CD4-positive, alpha-beta T cell (primary cell): ENCODE data around the gene KRTAP1-5. TPM values are rescaled to one million over a fixed set of nuclear protein-coding genes. Genes with fewer than 3 reads are reported as not detected.

ENCODE experiments used
- ATAC-seq: fragments of 200-7000 bp; cut with Tn5 transposase; one replicate; pipeline ENCODE4 v1.10.0; 2022; ENCODE audit warnings: mild to moderate bottlenecking; ENCODE audit not compliant: poor library complexity
- CTCF ChIA-PET: fragments of 350-600 bp; sonication (Branson Sonifier 250); formaldehyde crosslinking; loops from one replicate; lab custom pipeline; 2021; ENCODE audit warnings: antibody characterized with exemption, inconsistent platforms; lab: Charles Lee
- POLR2A ChIA-PET: fragments of 350-600 bp; sonication (Branson Sonifier 250); formaldehyde crosslinking; loops from one replicate; lab custom pipeline; 2021; ENCODE audit warnings: antibody characterized with exemption, inconsistent platforms; lab: Charles Lee
- DNase-seq, 14 experiments: peaks; one replicate each; pipeline ENCODE4 v3.0.0-alpha.2; 2013 to 2020; ENCODE audit warnings: mixed read lengths in 2 of 14
- H3K27ac ChIP-seq, 2 donors: one replicate each; pipeline versions ENCODE4 v1.5.1 to v1.7.0; 2013; ENCODE audit warnings: low read length in 2 of 2, low read depth in 1 of 2, mild to moderate bottlenecking in 1 of 2
- H3K27me3 ChIP-seq, 2 experiments: 1 replicate in 1 of 2; 2 replicates in 1 of 2; pipeline versions ENCODE4 v1.6.1 to v1.7.0; 2013; ENCODE audit warnings: low read length in 2 of 2, control low read depth in 1 of 2, mild to moderate bottlenecking in 1 of 2, moderate library complexity in 1 of 2; ENCODE audit not compliant: insufficient read depth in 2 of 2, control insufficient read depth in 1 of 2
- H3K36me3 ChIP-seq: one replicate; pipeline ENCODE4 v1.6.1; 2013; ENCODE audit warnings: low read length, control low read depth; ENCODE audit not compliant: insufficient read depth
- H3K4me1 ChIP-seq: one replicate; pipeline ENCODE4 v1.6.1; 2013; ENCODE audit warnings: low read length, control low read depth; ENCODE audit not compliant: insufficient read depth
- H3K4me3 ChIP-seq: one replicate; pipeline ENCODE4 v1.5.1; 2013; ENCODE audit warnings: mild to moderate bottlenecking, low read length, moderate library complexity
- H3K9me3 ChIP-seq, 2 experiments: 1 replicate in 1 of 2; 2 replicates in 1 of 2; pipeline versions ENCODE4 v1.6.1 to v1.7.0; 2013; ENCODE audit warnings: low read length in 2 of 2, mild to moderate bottlenecking in 2 of 2, control low read depth in 1 of 2, moderate library complexity in 1 of 2; ENCODE audit not compliant: control insufficient read depth in 1 of 2, insufficient read depth in 1 of 2
- H3K27ac Mint-ChIP-seq: one replicate; pipeline ENCODE4 v1.8.0; 2020; ENCODE audit warnings: mixed read lengths
- H3K27me3 Mint-ChIP-seq: one replicate; pipeline ENCODE4 v1.8.0; 2021; ENCODE audit warnings: mixed read lengths
- H3K36me3 Mint-ChIP-seq: one replicate; pipeline ENCODE4 v1.8.0; 2021; ENCODE audit warnings: low read depth, mixed read lengths
- H3K4me1 Mint-ChIP-seq: one replicate; pipeline ENCODE4 v1.8.0; 2021; ENCODE audit warnings: low read depth, mixed read lengths
- H3K4me3 Mint-ChIP-seq: one replicate; pipeline ENCODE4 v1.8.0; 2020; ENCODE audit warnings: mild to moderate bottlenecking, mixed read lengths
- H3K9me3 Mint-ChIP-seq: one replicate; pipeline ENCODE4 v1.8.0; 2020; ENCODE audit warnings: mixed read lengths
- intact Hi-C, 2 experiments: fragments of 100-400 bp; cut with DNase I in 1 of 2; cut with micrococcal nuclease in 1 of 2; formaldehyde crosslinking; loops; one replicate each; pipeline versions ENCODE4 v1.15.1 to v1.9.0; 2023 to 2025; cut with DNase I, micrococcal nuclease
- total RNA-seq, 174 experiments: library from RNA in 2 of 174; stranded (reverse) in 2 of 174; gene quantifications; one replicate each; pipeline ENCODE4 v1.2.3 and lab custom pipeline; 2021 to 2026
- TF ChIP-seq, protein P1 (sequence below): fragments of 200-600 bp; IDR thresholded peaks from one replicate; pipeline ENCODE4 v1.8.0; 2022; ENCODE audit warnings: antibody characterized with exemption, mild to moderate bottlenecking

Gene KRTAP1-5
- total RNA-seq, 2 experiments from 2014 or later = not detected

DNA sequence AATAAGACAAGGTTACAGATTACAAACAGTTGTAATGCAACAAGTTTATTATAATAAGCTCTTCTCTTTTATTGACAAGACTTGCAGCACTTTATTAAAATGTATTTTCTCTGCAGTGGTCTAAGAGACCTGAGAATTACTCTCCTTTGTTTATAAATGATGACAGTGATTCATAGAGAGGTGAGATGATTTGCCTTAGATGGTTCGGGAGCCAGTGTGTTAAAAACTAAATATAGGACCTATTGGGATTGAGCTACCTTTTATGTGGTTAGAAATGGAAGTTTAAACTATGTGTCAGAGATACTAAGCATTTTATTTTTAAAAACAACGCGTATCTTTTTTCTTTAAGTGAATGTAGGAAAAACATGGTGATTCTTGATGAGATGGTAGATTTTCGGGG is 30.2 kb downstream of the KRTAP1-5 start:
- intact Hi-C loops = no loop called here
- no peaks in the 10 kb centered on the region for H3K4me1 ChIP-seq
- H3K27me3 ChIP-seq = peaks cover 18 to 38% of the 10 kb centered on the region in 2 experiments
- ATAC-seq (no peak), DNase-seq (no peak)
- Mint-ChIP-seq H3K27me3 (peaks cover 78% of the 10 kb centered on the region), H3K4me1 (no peaks in the 10 kb centered on the region), H3K36me3 (no peaks in the 10 kb centered on the region), H3K27ac (no peak overlapping the region), H3K9me3 (no peaks in the 10 kb centered on the region), H3K4me3 (no peak overlapping the region)
- POLR2A ChIA-PET = no interaction called here
- TF ChIP-seq, protein P1, sequence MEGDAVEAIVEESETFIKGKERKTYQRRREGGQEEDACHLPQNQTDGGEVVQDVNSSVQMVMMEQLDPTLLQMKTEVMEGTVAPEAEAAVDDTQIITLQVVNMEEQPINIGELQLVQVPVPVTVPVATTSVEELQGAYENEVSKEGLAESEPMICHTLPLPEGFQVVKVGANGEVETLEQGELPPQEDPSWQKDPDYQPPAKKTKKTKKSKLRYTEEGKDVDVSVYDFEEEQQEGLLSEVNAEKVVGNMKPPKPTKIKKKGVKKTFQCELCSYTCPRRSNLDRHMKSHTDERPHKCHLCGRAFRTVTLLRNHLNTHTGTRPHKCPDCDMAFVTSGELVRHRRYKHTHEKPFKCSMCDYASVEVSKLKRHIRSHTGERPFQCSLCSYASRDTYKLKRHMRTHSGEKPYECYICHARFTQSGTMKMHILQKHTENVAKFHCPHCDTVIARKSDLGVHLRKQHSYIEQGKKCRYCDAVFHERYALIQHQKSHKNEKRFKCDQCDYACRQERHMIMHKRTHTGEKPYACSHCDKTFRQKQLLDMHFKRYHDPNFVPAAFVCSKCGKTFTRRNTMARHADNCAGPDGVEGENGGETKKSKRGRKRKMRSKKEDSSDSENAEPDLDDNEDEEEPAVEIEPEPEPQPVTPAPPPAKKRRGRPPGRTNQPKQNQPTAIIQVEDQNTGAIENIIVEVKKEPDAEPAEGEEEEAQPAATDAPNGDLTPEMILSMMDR = no peak
- H3K36me3 ChIP-seq = no peaks in the 10 kb centered on the region
- H3K9me3 ChIP-seq = no peaks in the 10 kb centered on the region
- CTCF ChIA-PET = no interaction called here
- no peak overlapping the region for H3K4me3 ChIP-seq
- H3K27ac ChIP-seq = no peak overlapping the region

DNA sequence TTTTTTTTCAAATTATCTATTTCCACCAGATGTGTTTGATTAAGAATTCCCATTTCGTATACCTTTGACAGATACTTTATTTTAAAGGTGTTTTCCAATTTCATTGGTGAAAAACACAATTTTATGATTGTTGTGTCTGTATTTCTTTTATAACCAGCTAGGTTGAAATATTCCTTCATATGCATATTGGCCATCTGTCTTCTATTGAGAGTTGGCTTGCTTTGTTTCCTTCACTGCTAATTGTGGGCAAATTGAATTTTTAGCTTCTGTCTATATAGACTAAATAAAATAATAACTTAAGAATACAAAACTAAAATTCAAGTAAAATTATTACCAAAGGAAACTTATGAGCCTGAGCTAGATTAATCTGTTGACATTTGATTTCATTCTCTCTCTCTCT is 31.9 kb downstream of the KRTAP1-5 start:
- intact Hi-C loops = no loop called here
- no peaks in the 10 kb centered on the region for H3K9me3 Mint-ChIP-seq
- H3K9me3 ChIP-seq = no peaks in the 10 kb centered on the region
- TF ChIP-seq, protein P1 = no peak
- no peak overlapping the region for H3K4me3 ChIP-seq
- H3K4me1 Mint-ChIP-seq = no peaks in the 10 kb centered on the region
- H3K4me1 ChIP-seq = no peaks in the 10 kb centered on the region
- no peak overlapping the region for H3K27ac ChIP-seq
- ChIA-PET CTCF (interaction anchor here (0.6 kb wide), 1 partner anchor 23 kb away, joined by 3 read pairs; no protein-coding TSS in a partner anchor), POLR2A (no interaction called here)
- no peak overlapping the region for H3K27ac Mint-ChIP-seq
- H3K4me3 Mint-ChIP-seq = no peak overlapping the region
- H3K27me3 ChIP-seq = peaks cover 18 to 34% of the 10 kb centered on the region in 2 experiments
- ATAC-seq = no peak
- no peak for DNase-seq
- peaks cover 74% of the 10 kb centered on the region for H3K27me3 Mint-ChIP-seq
- H3K36me3 ChIP-seq = no peaks in the 10 kb centered on the region
- no peaks in the 10 kb centered on the region for H3K36me3 Mint-ChIP-seq

DNA sequence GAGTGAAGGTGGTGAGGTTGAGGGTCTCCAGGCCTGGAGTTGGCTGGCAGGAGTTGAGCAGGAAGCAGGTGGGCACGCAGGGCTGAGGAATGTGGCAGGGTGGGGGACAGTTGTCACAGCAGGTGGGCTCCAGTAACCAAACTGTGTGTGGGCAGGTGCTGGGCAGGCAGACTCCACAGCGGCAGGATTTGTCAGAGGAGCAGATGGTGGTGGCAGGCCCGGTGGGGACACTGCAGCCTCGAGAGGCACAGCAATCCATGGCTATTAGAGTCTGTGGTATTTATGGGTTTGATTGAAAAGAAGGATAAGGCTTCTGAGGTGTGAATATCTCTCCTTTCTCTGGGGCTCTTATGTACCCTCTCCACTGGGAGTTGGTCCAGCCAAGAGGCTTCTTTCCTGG is 33.2 kb downstream of the KRTAP1-5 start, which contains the start of gene KRTAP3-3:
KRTAP3-3 (minus strand) TSS at position 326 of the 400 bp plus-strand sequence; CDS start at position 259, 67 bp downstream.
- Mint-ChIP-seq H3K4me3 (no peak within 1 kb of the TSS), H3K27me3 (peaks cover 64% of the 10 kb centered on the region), H3K4me1 (no peaks in the 10 kb centered on the region), H3K9me3 (no peaks in the 10 kb centered on the region), H3K36me3 (no peaks in the 10 kb centered on the region), H3K27ac (no peak within 1 kb of the TSS)
- Histone ChIP-seq H3K4me1 (no peaks in the 10 kb centered on the region), H3K36me3 (no peaks in the 10 kb centered on the region), H3K4me3 (no peak within 1 kb of the TSS), H3K27me3 (peaks cover 12 to 34% of the 10 kb centered on the region in 2 experiments), H3K27ac (no peak within 1 kb of the TSS), H3K9me3 (no peaks in the 10 kb centered on the region)
- POLR2A ChIA-PET = interaction anchor here (0.7 kb wide), 1 partner anchor 10 kb away, joined by 3 read pairs; no protein-coding TSS in a partner anchor
- intact Hi-C loops = no loop called here
- TF ChIP-seq, protein P1 = no peak
- no peak for ATAC-seq
- DNase-seq = no peak
- CTCF ChIA-PET = interaction anchor here (0.6 kb wide), 1 partner anchor 202 kb away, joined by 3 read pairs; no protein-coding TSS in a partner anchor
